IMR-90 (cell line): Measurements from ENCODE around the gene NAT10. TPM values are rescaled to one million over a fixed set of nuclear protein-coding genes. Genes with fewer than 3 reads are reported as not detected.

ENCODE experiments used
- ATAC-seq: fragments of 200-7000 bp; cut with Tn5 transposase; 2 replicates; pipeline ENCODE4 v1.9.1; 2020; ENCODE audit warnings: low read depth, mild to moderate bottlenecking, moderate library complexity
- BruUV-seq: library from RNA; stranded (reverse); fragments of 400-500 nt; replicated peaks from 2 replicates; lab custom pipeline; 2021; lab: Mats Ljungman, UMichigan
- CTCF ChIA-PET: fragments of 300-600 bp; formaldehyde crosslinking; extraction: SDS; loops from one replicate; lab custom pipeline; 2021; ENCODE audit warnings: antibody characterized with exemption; lab: Yijun Ruan, JAX
- POLR2A ChIA-PET: fragments of 300-600 bp; sonication (Branson Sonifier 250); formaldehyde crosslinking; loops from one replicate; lab custom pipeline; 2022; ENCODE audit warnings: antibody characterized with exemption; ENCODE audit not compliant: unreplicated experiment; lab: Charles Lee
- DNase-seq: peaks from one replicate; pipeline ENCODE4 v3.0.0; 2013
- H2AFZ ChIP-seq: replicated peaks from 2 replicates; pipeline ENCODE3; 2013; ENCODE audit warnings: low read length, mild to moderate bottlenecking; ENCODE audit not compliant: poor library complexity
- H2AK5ac ChIP-seq: 2 replicates; pipeline ENCODE4 v1.6.1; 2013; ENCODE audit warnings: low read depth, low read length, inconsistent platforms
- H2AK9ac ChIP-seq: replicated peaks from 2 replicates; pipeline ENCODE3; 2013; ENCODE audit warnings: mild to moderate bottlenecking, low read depth, low read length, moderate library complexity; ENCODE audit not compliant: poor library complexity
- H2BK120ac ChIP-seq: 2 replicates; pipeline ENCODE4 v1.6.1; 2013; ENCODE audit warnings: low read depth, low read length, inconsistent platforms
- H2BK15ac ChIP-seq: 3 replicates; pipeline ENCODE4 v1.6.1; 2013; ENCODE audit warnings: low read depth, low read length, inconsistent platforms
- H2BK20ac ChIP-seq: 2 replicates; pipeline ENCODE4 v1.6.1; 2013; ENCODE audit warnings: low read depth, mild to moderate bottlenecking, inconsistent platforms, low read length, moderate library complexity
- H2BK5ac ChIP-seq: 2 replicates; pipeline ENCODE4 v1.6.1; 2013; ENCODE audit warnings: mild to moderate bottlenecking, low read depth, low read length, inconsistent platforms; ENCODE audit not compliant: poor library complexity, severe bottlenecking
- H3K14ac ChIP-seq: replicated peaks from 2 replicates; pipeline ENCODE4 v1.6.1; 2013; ENCODE audit warnings: low read depth, low read length, inconsistent platforms
- H3K18ac ChIP-seq: 2 replicates; pipeline ENCODE4 v1.6.1; 2013; ENCODE audit warnings: low read depth, low read length, control low read depth
- H3K23ac ChIP-seq: 2 replicates; pipeline ENCODE4 v1.6.1; 2013; ENCODE audit warnings: low read depth, low read length, inconsistent platforms
- H3K27ac ChIP-seq: 2 replicates; pipeline ENCODE4 v1.5.1; 2013; ENCODE audit warnings: mild to moderate bottlenecking, control low read depth, low read length; ENCODE audit not compliant: insufficient read depth
- H3K27me3 ChIP-seq: 2 replicates; pipeline ENCODE4 v1.6.1; 2013; ENCODE audit warnings: low read length; ENCODE audit not compliant: control insufficient read depth, insufficient read depth
- H3K36me3 ChIP-seq: 2 replicates; pipeline ENCODE4 v1.6.1; 2013; ENCODE audit warnings: low read length, mixed read lengths; ENCODE audit not compliant: control insufficient read depth, insufficient read depth
- H3K4ac ChIP-seq: 2 replicates; pipeline ENCODE4 v1.6.1; 2013; ENCODE audit warnings: low read depth, low read length, inconsistent platforms
- H3K4me1 ChIP-seq: 2 replicates; pipeline ENCODE4 v1.6.1; 2013; ENCODE audit warnings: low read length, mixed read lengths; ENCODE audit not compliant: control insufficient read depth, insufficient read depth
- H3K4me2 ChIP-seq: 2 replicates; pipeline ENCODE4 v1.6.1; 2013; ENCODE audit warnings: low read depth, mild to moderate bottlenecking, control low read depth, low read length, moderate library complexity
- H3K4me3 ChIP-seq: 2 replicates; pipeline ENCODE4 v1.5.1; 2013; ENCODE audit warnings: low read depth, mild to moderate bottlenecking, control low read depth, low read length, moderate library complexity; ENCODE audit not compliant: insufficient read depth
- H3K56ac ChIP-seq: 2 replicates; pipeline ENCODE4 v1.6.1; 2013; ENCODE audit warnings: low read length, inconsistent platforms; ENCODE audit not compliant: insufficient read depth; ENCODE audit errors: extremely low read depth
- H3K79me1 ChIP-seq, 2 experiments: 2 replicates each; pipeline ENCODE4 v1.6.1; 2013; ENCODE audit warnings: low read length in 2 of 2, inconsistent platforms in 1 of 2, low read depth in 1 of 2
- H3K9ac ChIP-seq: 2 replicates; pipeline ENCODE4 v1.6.1; 2013; ENCODE audit warnings: low read depth, low read length, control low read depth
- H3K9me1 ChIP-seq: 2 replicates; pipeline ENCODE4 v1.6.1; 2013; ENCODE audit warnings: low read length, inconsistent platforms; ENCODE audit not compliant: insufficient read depth
- H3K9me3 ChIP-seq: 2 replicates; pipeline ENCODE4 v1.6.1; 2013; ENCODE audit warnings: low read length; ENCODE audit not compliant: control insufficient read depth, insufficient read depth
- H4K20me1 ChIP-seq: 2 replicates; pipeline ENCODE4 v1.6.1; 2013; ENCODE audit warnings: low read length, inconsistent platforms; ENCODE audit not compliant: insufficient read depth
- H4K5ac ChIP-seq: 2 replicates; pipeline ENCODE4 v1.6.1; 2013; ENCODE audit warnings: mild to moderate bottlenecking, low read depth, low read length, control low read depth
- H4K8ac ChIP-seq, 2 experiments: 2 replicates each; pipeline ENCODE4 v1.6.1; 2013; ENCODE audit warnings: low read depth in 2 of 2, low read length in 2 of 2, control low read depth in 1 of 2, inconsistent platforms in 1 of 2
- H4K91ac ChIP-seq: 2 replicates; pipeline ENCODE4 v1.6.1; 2013; ENCODE audit warnings: low read depth, low read length, inconsistent platforms; ENCODE audit not compliant: insufficient read depth
- BHLHE40 ChIP-seq: fragments of 150-350 bp; IDR thresholded peaks from 2 replicates; pipeline ENCODE4 v1.6.1; 2016; ENCODE audit warnings: mild to moderate bottlenecking, low read depth, low read length
- CEBPB ChIP-seq: IDR thresholded peaks from 2 replicates; pipeline ENCODE4 v1.6.1; 2012; ENCODE audit warnings: low read depth, low read length, improper control_type of control experiment
- ELK1 ChIP-seq: fragments of 150-350 bp; IDR thresholded peaks from 2 replicates; pipeline ENCODE4 v1.6.1; 2016; ENCODE audit warnings: low read depth, mild to moderate bottlenecking, low read length, moderate library complexity, borderline replicate concordance
- MAFK ChIP-seq: IDR thresholded peaks from 2 replicates; pipeline ENCODE4 v1.6.1; 2012; ENCODE audit warnings: low read depth, low read length, improper control_type of control experiment
- RAD21 ChIP-seq: IDR thresholded peaks from 2 replicates; pipeline ENCODE4 v1.6.1; 2012; ENCODE audit warnings: low read length, improper control_type of control experiment
- RFX5 ChIP-seq: IDR thresholded peaks from 2 replicates; pipeline ENCODE4 v1.8.0; 2012; ENCODE audit warnings: low read depth, mild to moderate bottlenecking, low read length, moderate library complexity
- SMC3 ChIP-seq: fragments of 150-350 bp; IDR thresholded peaks from 2 replicates; pipeline ENCODE4 v1.6.1; 2016; ENCODE audit warnings: low read depth, mild to moderate bottlenecking, antibody characterized with exemption, low read length, moderate library complexity
- USF2 ChIP-seq: fragments of 150-350 bp; IDR thresholded peaks from 2 replicates; pipeline ENCODE4 v1.6.1; 2017; ENCODE audit warnings: mild to moderate bottlenecking, antibody characterized with exemption, low read length, low read depth
- WGBS, 2 experiments: methylation state at CpG; one replicate each; pipeline versions ENCODE4 v1.1.5 to v1.1.7; 2013; ENCODE audit warnings: missing lambda C conversion rate in 2 of 2; ENCODE audit not compliant: insufficient read length in 1 of 2; ENCODE audit errors: extremely low coverage in 2 of 2; 5-methylcytosine and 5-hydroxymethylcytosine counted together
- dilution Hi-C: fragments of 300-500 bp; cut with HindIII; formaldehyde crosslinking; loops from one replicate; pipeline ENCODE4 v1.14.3; 2018; ENCODE audit warnings: low sequenced_read_pairs; ENCODE audit not compliant: unreplicated experiment
- in situ Hi-C: fragments of 300-500 bp; cut with MboI; formaldehyde crosslinking; loops from 3 replicates; pipeline ENCODE4 v1.14.3; 2019; ENCODE audit warnings: low sequenced_read_pairs, inconsistent platforms, mixed read lengths
- intact Hi-C: fragments of 100-400 bp; cut with micrococcal nuclease; formaldehyde crosslinking; loops from 2 replicates; pipeline ENCODE4 v1.10.0; 2022
- polyA plus RNA-seq, 3 experiments: library from polyadenylated mRNA; depleted of rRNA; stranded (reverse); fragments of >200 nt; gene quantifications; 2 replicates each; pipeline ENCODE4 v1.2.3, GENCODE V29; 2012; ENCODE audit warnings: low replicate concordance in 1 of 3
- total RNA-seq: library from RNA; depleted of rRNA; stranded (reverse); fragments of >200 nt; gene quantifications from 2 replicates; pipeline ENCODE4 v1.2.3, GENCODE V29; 2012

The NAT10 gene
- total and polyA plus RNA-seq, 2 of the 4 experiments (the other 2 are of a cell fraction) = 28.1 to 34.8 TPM

GRCh38 chr11:34182425-34182824 is 77.0 kb downstream of the NAT10 start:
- Histone ChIP-seq H3K9ac (no peak overlapping the region), H3K4me2 (no peak overlapping the region), H3K79me1 (no peaks in the 10 kb centered on the region), H4K91ac (no peak overlapping the region), H3K27me3 (peaks cover 3% of the 10 kb centered on the region; the same call in 1 of the 2 replicates), H2BK120ac (no peak overlapping the region), H4K20me1 (no peaks in the 10 kb centered on the region), H2BK20ac (no peak overlapping the region), H3K4me3 (no peak overlapping the region), H3K18ac (no peak overlapping the region), H3K4ac (no peak overlapping the region), H2BK15ac (no peak overlapping the region), H4K8ac (no peak overlapping the region), H2AK9ac (no peak overlapping the region), H3K9me3 (no peaks in the 10 kb centered on the region), H3K4me1 (peaks cover 2% of the 10 kb centered on the region; the same call in 1 of the 2 replicates), H2BK5ac (no peak overlapping the region), H3K56ac (no peak overlapping the region), H3K27ac (no peak overlapping the region), H2AFZ (no peak overlapping the region), H4K5ac (no peak overlapping the region), H3K23ac (no peak overlapping the region), H3K9me1 (no peaks in the 10 kb centered on the region), H3K36me3 (no peaks in the 10 kb centered on the region), H3K14ac (no peak overlapping the region), H2AK5ac (no peak overlapping the region)
- ChIA-PET CTCF (no interaction called here), POLR2A (no interaction called here)
- 67% methylated on average over 1 of the region's 2 CpGs; no CpG with 5 or more reads in 1 of the 2 experiments for WGBS, 2 experiments
- in situ Hi-C loops (no loop called here), dilution Hi-C loops (loop anchor here (25.0 kb wide), 1 partner anchor 155 kb away; no protein-coding TSS in a partner anchor), intact Hi-C loops (no loop called here)
- ATAC-seq = no peak
- TF ChIP-seq CEBPB (no peak), SMC3 (no peak), ELK1 (no peak), MAFK (no peak), RFX5 (no peak), RAD21 (no peak), BHLHE40 (no peak), USF2 (no peak)
- BruUV-seq = no TSS peak
- DNase-seq = no peak
